Measurements from ENCODE around the gene SELENOO. TPM values are rescaled to one million over a fixed set of nuclear protein-coding genes. Genes with fewer than 3 reads are reported as not detected.

Gene SELENOO
- total and polyA plus RNA-seq, 2 of the 13 experiments (the other 11 are each of a cell fraction or from before 2014, with no cell fraction given) = 14.4 to 19.0 TPM

- TF ChIP-seq TCF7 (IDR thresholded peaks at IDR 0.05; ENCODE audit: low read depth) (no peak), ZNF589 (CRISPR knock-in tag; conservative IDR thresholded peaks at IDR 0.05) (no peak), TCF7L2 (IDR thresholded peaks at IDR 0.05; ENCODE audit: low read depth, low read length) (no peak), ZSCAN31 (CRISPR knock-in tag; IDR thresholded peaks at IDR 0.05; ENCODE audit: low read depth) (0 out of 2 replicates have a peak, but pooled peaks have one; percentile 15), TIGD3 (CRISPR knock-in tag; IDR thresholded peaks at IDR 0.05; ENCODE audit: borderline replicate concordance) (no peak), NR3C1 (CRISPR knock-in tag; IDR thresholded peaks at IDR 0.05) (no peak), MEIS1 (CRISPR knock-in tag; IDR thresholded peaks at IDR 0.05; ENCODE audit: borderline replicate concordance) (no peak), ZNF124 (CRISPR knock-in tag; IDR thresholded peaks at IDR 0.05) (no peak), NFATC3 (CRISPR knock-in tag; IDR thresholded peaks at IDR 0.05) (no peak), PHF20 (CRISPR knock-in tag; IDR thresholded peaks at IDR 0.05) (no peak), ISL2 (CRISPR knock-in tag; IDR thresholded peaks at IDR 0.05) (no peak), ERF (CRISPR knock-in tag; IDR thresholded peaks at IDR 0.05) (0 out of 2 replicates have a peak, but pooled peaks have one; percentile 23), KLF16 (CRISPR knock-in tag; IDR thresholded peaks at IDR 0.05) (no peak), ZNF883 (CRISPR knock-in tag; IDR thresholded peaks at IDR 0.05; ENCODE audit: not compliant biosample characterization) (no peak), ZHX1 (CRISPR knock-in tag; IDR thresholded peaks at IDR 0.05; ENCODE audit: low read depth) (no peak), NRL (CRISPR knock-in tag; IDR thresholded peaks at IDR 0.05; ENCODE audit: borderline replicate concordance) (no peak), HOXA3 (CRISPR knock-in tag; IDR thresholded peaks at IDR 0.05) (peak; percentile 41; the same call in 1 of the 2 replicates), ZBTB7B (CRISPR knock-in tag; IDR thresholded peaks at IDR 0.05) (0 out of 2 replicates have a peak, but pooled peaks have one; percentile 18), CHCHD3 (CRISPR knock-in tag; IDR thresholded peaks at IDR 0.05) (no peak)
- TF ChIP-seq, protein P1, sequence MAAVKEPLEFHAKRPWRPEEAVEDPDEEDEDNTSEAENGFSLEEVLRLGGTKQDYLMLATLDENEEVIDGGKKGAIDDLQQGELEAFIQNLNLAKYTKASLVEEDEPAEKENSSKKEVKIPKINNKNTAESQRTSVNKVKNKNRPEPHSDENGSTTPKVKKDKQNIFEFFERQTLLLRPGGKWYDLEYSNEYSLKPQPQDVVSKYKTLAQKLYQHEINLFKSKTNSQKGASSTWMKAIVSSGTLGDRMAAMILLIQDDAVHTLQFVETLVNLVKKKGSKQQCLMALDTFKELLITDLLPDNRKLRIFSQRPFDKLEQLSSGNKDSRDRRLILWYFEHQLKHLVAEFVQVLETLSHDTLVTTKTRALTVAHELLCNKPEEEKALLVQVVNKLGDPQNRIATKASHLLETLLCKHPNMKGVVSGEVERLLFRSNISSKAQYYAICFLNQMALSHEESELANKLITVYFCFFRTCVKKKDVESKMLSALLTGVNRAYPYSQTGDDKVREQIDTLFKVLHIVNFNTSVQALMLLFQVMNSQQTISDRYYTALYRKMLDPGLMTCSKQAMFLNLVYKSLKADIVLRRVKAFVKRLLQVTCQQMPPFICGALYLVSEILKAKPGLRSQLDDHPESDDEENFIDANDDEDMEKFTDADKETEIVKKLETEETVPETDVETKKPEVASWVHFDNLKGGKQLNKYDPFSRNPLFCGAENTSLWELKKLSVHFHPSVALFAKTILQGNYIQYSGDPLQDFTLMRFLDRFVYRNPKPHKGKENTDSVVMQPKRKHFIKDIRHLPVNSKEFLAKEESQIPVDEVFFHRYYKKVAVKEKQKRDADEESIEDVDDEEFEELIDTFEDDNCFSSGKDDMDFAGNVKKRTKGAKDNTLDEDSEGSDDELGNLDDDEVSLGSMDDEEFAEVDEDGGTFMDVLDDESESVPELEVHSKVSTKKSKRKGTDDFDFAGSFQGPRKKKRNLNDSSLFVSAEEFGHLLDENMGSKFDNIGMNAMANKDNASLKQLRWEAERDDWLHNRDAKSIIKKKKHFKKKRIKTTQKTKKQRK (IDR thresholded peaks at IDR 0.05; ENCODE audit: low read length) = no peak
These were observed 28.8 kb upstream of the SELENOO start (continued) for GRCh38 chr22:50171965-50172421.

Measured in HepG2 (cell line).